ENCODE data around the gene COL8A1. TPM values are rescaled to one million over a fixed set of nuclear protein-coding genes. Genes with fewer than 3 reads are reported as not detected.

Gene COL8A1
- total RNA-seq, 2 experiments from 2014 or later = not detected

DNA sequence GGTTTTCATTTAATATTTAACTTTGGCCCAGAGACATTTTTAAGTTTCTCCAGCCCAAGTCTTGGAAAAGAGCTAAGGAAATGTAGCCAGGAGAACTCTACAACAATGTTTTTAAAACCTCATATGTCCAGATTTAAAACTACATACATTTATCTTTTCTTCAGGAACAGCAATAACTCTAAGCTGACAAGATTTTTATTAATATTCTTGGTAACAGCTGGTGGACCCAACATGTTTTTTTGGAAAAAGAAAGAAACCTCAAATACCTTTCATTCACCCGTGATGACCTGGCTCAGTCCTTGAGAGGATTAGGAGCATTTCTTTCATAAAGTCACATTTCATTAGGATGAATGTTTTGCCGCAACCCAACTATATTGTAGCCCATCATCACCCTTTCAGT is 128.9 kb downstream of the COL8A1 start:
- intact Hi-C loops (cut with DNase I, micrococcal nuclease) = no loop called here
- ATAC-seq (no peak), DNase-seq (no peak)
- Mint-ChIP-seq H3K4me3 (no peak overlapping the region), H3K27me3 (peaks cover 2% of the 10 kb centered on the region), H3K9me3 (ENCODE audit: low read depth) (no peaks in the 10 kb centered on the region), H3K4me1 (no peaks in the 10 kb centered on the region), H3K27ac (no peak overlapping the region), H3K36me3 (ENCODE audit: low read depth) (no peaks in the 10 kb centered on the region)
- POLR2A ChIA-PET = no interaction called here
- CTCF ChIA-PET = interaction anchor here (0.5 to 1.2 kb wide), 2 partner anchors 13 to 20 kb away, joined by 3 read pairs; no protein-coding TSS in a partner anchor

DNA sequence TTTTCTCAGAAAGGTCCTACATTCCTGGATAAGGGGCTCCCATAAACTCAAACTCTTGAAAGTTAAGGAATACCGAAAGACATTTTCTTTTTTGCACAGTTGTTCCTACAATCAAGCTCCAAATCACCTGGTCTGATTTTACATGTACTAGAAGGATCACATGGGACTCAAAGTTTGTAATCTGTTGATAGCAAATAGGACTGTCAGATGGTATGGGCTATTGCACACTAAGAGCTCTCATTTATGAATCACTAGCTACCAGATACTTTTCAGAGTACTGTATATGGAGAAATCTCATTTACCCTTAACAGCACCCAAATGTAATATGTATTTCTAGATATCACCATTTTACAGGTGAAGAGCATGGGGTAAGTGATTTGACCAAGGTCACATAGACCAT is 129.7 kb downstream of the COL8A1 start:
- ATAC-seq = no peak

DNA sequence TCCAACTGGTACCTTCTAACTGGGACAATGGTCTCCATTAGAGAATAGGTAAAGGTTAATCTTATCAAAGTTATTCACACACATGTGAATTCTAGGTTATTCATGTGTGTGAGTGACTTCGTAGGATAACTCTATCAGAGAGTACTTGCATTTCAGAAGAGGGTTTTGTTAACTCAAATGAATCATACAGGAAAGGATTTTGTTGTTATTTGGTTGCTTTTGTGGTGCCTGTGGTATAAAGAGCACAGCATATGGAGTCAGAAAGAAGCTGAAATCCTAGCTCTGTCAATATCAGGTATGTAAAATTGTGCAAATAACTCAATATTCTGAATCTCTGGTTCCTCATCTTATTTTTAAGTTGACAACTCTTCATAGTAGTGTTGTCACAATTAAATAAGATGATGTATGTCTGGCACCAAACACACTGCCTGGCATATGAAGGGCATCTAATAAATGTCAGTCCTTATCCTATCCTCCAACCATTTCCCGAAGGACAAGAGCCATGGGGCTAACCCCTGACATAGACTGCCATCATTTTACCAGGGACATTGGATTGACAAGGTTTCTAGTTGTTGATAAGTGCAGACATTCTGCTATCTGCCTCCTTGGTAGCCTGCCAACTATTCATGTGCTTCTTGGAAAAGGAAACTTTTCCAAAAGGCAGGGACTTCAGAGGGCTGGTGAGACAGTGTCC is 130.6 kb downstream of the COL8A1 start:
- CTCF ChIA-PET = interaction anchor here (0.5 to 1.2 kb wide), 2 partner anchors 12 to 655 kb away, joined by 3 to 4 read pairs; no protein-coding TSS in a partner anchor
- no peaks in the 10 kb centered on the region for H3K4me1 Mint-ChIP-seq
- H3K36me3 Mint-ChIP-seq (ENCODE audit: low read depth) = no peaks in the 10 kb centered on the region
- ATAC-seq (no peak), DNase-seq (no peak)
- POLR2A ChIA-PET = no interaction called here
- H3K4me3 Mint-ChIP-seq = no peak overlapping the region
- H3K27ac Mint-ChIP-seq = no peak overlapping the region
- no peaks in the 10 kb centered on the region for H3K27me3 Mint-ChIP-seq
- no peaks in the 10 kb centered on the region for H3K9me3 Mint-ChIP-seq (ENCODE audit: low read depth)
- intact Hi-C loops (cut with DNase I, micrococcal nuclease) = no loop called here

More for the DNA sequence above, 129.7 kb downstream of the COL8A1 start:
- Mint-ChIP-seq H3K27me3 (no peaks in the 10 kb centered on the region), H3K4me1 (no peaks in the 10 kb centered on the region), H3K27ac (no peak overlapping the region), H3K4me3 (no peak overlapping the region), H3K36me3 (ENCODE audit: low read depth) (no peaks in the 10 kb centered on the region), H3K9me3 (ENCODE audit: low read depth) (no peaks in the 10 kb centered on the region)
- ChIA-PET POLR2A (no interaction called here), CTCF (interaction anchor here (0.5 to 1.2 kb wide), 2 partner anchors 11 to 654 kb away, joined by 3 to 4 read pairs; no protein-coding TSS in a partner anchor)
- no peak for DNase-seq
- intact Hi-C loops (cut with DNase I, micrococcal nuclease) = no loop called here

DNA sequence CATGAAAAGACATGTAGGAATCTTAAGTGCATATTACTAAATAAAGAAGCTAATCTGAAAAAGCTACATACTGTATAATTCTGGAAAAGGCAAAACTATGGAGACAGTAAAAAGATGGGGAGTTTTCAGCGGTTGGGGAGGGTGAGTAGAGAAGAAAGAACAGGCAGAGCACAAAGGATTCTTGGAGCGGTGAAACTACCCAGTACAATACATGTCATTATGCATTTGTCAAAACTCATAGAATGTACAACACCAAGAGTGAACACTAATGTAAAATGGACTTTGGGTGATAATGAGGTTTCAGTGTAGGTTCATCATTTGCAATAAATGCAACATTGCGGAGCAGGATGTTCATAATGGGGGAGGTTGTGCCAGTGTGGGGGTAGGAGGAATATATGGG is 133.8 kb downstream of the COL8A1 start:
- Mint-ChIP-seq H3K27ac (no peak overlapping the region), H3K27me3 (peaks cover 6% of the 10 kb centered on the region), H3K4me1 (peaks cover 2% of the 10 kb centered on the region), H3K36me3 (ENCODE audit: low read depth) (no peaks in the 10 kb centered on the region), H3K4me3 (no peak overlapping the region), H3K9me3 (ENCODE audit: low read depth) (no peaks in the 10 kb centered on the region)
- intact Hi-C loops (cut with DNase I, micrococcal nuclease) = no loop called here
- DNase-seq (no peak), ATAC-seq (no peak)
- ChIA-PET CTCF (no interaction called here), POLR2A (no interaction called here)

DNA sequence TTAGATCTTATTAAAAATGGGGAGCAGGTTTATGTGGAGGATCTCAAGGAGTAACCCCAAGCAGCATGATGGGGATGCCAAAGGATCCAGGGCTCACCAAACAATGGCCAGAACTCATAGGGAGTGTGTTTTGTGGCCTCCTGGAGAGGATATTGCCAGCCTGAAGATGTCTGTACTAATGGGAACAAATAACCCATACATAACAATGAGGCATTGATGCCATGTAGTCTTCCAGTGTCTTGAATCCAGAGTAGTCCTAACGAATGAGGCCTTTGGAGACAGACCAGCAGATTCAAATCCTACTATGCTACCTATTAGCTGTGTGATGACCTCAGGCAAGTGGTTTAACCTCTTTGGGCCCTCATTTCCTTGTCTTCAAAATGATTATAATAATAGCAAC is 134.3 kb downstream of the COL8A1 start:
- DNase-seq (no peak), ATAC-seq (no peak)
- CTCF ChIA-PET = no interaction called here
- POLR2A ChIA-PET = no interaction called here
- Mint-ChIP-seq H3K27ac (no peak overlapping the region), H3K4me1 (peaks cover 2% of the 10 kb centered on the region), H3K36me3 (ENCODE audit: low read depth) (no peaks in the 10 kb centered on the region), H3K27me3 (peaks cover 9% of the 10 kb centered on the region), H3K4me3 (no peak overlapping the region), H3K9me3 (ENCODE audit: low read depth) (no peaks in the 10 kb centered on the region)
- intact Hi-C loops (cut with DNase I, micrococcal nuclease) = no loop called here

DNA sequence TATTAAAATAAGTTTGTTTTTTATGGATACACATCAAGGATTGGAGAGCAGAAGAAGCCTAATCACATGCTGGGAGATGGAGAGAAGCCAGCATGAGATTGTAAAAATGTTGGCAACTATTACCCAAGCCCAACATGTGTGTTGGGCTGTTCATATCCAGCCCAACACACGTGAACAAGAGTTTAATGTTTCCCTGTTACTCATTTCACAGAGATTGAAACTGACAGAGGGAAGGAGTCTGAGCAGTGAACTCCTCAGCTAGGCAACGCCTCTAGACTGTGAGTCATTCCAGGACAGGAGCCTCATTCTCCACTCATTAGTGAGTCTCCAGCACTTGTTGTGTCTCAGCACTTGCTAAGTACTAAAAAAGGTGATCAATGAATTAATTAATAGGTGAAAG is 136.1 kb downstream of the COL8A1 start:
- Mint-ChIP-seq H3K4me3 (no peak overlapping the region), H3K36me3 (ENCODE audit: low read depth) (no peaks in the 10 kb centered on the region), H3K9me3 (ENCODE audit: low read depth) (no peaks in the 10 kb centered on the region), H3K27me3 (peaks cover 15% of the 10 kb centered on the region), H3K4me1 (peaks cover 2% of the 10 kb centered on the region), H3K27ac (no peak overlapping the region)
- CTCF ChIA-PET = no interaction called here
- ATAC-seq = peak; percentile 91
- DNase-seq = peak; percentile 26
- POLR2A ChIA-PET = no interaction called here
- intact Hi-C loops (cut with DNase I, micrococcal nuclease) = no loop called here

DNA sequence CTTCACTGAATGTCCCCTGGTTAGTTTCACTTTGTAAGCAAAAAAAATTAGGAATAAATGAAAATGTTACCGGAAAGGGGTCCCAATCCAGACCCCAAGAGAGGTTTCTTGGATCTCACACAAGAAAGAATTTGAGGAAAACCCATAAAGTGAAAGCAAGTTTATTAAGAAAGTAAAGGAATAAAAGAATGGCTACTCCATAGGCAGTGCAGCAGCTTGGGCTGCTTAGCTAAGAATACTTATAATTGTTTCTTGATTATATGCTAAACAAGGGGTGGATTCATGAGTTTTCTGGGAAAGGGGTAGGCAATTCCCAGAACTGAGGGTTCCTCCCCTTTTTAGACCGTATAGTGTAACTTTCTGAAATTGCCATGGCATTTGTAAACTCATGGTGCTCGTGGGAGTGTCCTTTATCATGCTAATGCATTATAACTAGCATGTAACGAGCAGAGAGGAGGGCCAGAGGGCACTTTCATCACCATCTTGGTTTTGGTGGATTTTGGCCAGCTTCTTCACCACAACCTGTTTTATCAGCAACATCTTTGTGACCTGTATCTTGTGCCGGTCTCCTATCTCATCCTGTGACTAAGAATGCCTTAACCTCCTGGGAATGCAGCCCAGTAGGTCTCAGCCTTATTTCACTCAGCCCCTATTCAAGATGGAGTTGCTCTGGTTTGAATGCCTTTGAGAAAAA is 138.3 kb downstream of the COL8A1 start:
- ChIA-PET POLR2A (no interaction called here), CTCF (interaction anchor here (0.8 kb wide), 1 partner anchor 30 kb away, joined by 4 read pairs; no protein-coding TSS in a partner anchor)
- DNase-seq (no peak), ATAC-seq (no peak)
- H3K4me1 Mint-ChIP-seq = peaks cover 7% of the 10 kb centered on the region
- no peak overlapping the region for H3K27ac Mint-ChIP-seq
- intact Hi-C loops (cut with DNase I, micrococcal nuclease) = no loop called here
- no peak overlapping the region for H3K4me3 Mint-ChIP-seq
- peaks cover 28% of the 10 kb centered on the region for H3K27me3 Mint-ChIP-seq
- H3K36me3 Mint-ChIP-seq (ENCODE audit: low read depth) = no peaks in the 10 kb centered on the region
- no peaks in the 10 kb centered on the region for H3K9me3 Mint-ChIP-seq (ENCODE audit: low read depth)

DNA sequence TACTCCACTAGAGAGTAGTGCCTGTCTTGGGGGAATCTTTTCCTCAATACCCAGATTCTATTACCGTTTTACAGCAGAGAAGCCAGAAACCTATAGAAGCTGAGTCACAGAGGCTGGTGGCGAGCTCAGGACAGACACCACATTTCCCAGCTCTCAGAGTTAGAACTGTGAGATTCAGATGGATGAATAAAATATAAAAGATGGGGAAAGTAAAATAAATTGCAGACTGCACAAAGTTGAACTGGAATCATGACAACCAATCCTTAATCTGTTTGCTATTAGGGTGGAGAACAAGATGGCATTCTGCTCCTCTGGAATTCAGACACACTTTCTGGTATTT is 138.8 kb downstream of the COL8A1 start:
- peaks cover 29% of the 10 kb centered on the region for H3K27me3 Mint-ChIP-seq
- ChIA-PET CTCF (no interaction called here), POLR2A (no interaction called here)
- DNase-seq (no peak), ATAC-seq (no peak)
- intact Hi-C loops (cut with DNase I, micrococcal nuclease) = no loop called here
- no peaks in the 10 kb centered on the region for H3K9me3 Mint-ChIP-seq (ENCODE audit: low read depth)
- peaks cover 7% of the 10 kb centered on the region for H3K4me1 Mint-ChIP-seq
- no peaks in the 10 kb centered on the region for H3K36me3 Mint-ChIP-seq (ENCODE audit: low read depth)
- H3K4me3 Mint-ChIP-seq = no peak overlapping the region
- H3K27ac Mint-ChIP-seq = no peak overlapping the region

DNA sequence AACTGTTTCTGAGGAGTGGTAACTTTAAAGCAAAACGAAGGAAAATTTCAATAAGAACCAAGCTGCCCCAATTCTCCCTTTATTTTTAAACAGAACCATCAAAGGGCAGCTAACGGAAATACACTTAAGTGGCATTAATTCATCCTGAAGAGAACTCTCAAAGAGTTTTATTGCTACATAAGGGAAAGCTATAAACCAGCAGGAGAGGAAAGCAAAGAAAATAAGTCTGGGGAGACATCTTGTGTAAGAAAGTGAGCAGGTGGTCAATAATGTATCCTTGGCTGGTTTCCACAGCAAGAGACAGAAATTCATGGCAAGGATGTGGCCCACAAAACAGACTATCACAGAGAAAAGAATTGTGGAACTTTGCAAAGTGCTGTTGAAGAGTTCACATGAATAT is 139.3 kb downstream of the COL8A1 start:
- intact Hi-C loops (cut with DNase I, micrococcal nuclease) = no loop called here
- Mint-ChIP-seq H3K4me1 (peaks cover 7% of the 10 kb centered on the region), H3K36me3 (ENCODE audit: low read depth) (no peaks in the 10 kb centered on the region), H3K27me3 (peaks cover 29% of the 10 kb centered on the region), H3K9me3 (ENCODE audit: low read depth) (no peaks in the 10 kb centered on the region), H3K27ac (no peak overlapping the region), H3K4me3 (no peak overlapping the region)
- ATAC-seq (no peak), DNase-seq (no peak)
- ChIA-PET POLR2A (no interaction called here), CTCF (no interaction called here)

DNA sequence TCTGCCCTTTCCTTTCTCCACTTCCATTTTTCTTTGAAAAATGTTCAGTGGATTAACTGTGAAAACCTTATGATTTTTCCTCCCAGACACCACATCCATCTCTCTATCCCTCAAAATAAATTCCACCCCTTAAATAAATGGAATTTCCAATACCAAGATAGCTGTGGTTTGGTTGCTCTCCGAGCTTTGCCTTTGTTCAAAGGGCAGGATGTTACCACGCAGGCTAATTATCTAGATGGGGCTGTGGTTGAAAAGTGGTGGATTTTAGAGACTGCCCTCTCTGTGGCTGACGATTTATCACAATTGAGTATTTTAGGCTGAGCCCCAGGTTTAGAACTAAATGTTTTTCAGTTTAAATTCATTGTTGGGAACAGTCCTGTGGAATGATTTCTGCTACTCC is 142.4 kb downstream of the COL8A1 start:
- Mint-ChIP-seq H3K36me3 (ENCODE audit: low read depth) (no peaks in the 10 kb centered on the region), H3K4me1 (peaks cover 5% of the 10 kb centered on the region), H3K9me3 (ENCODE audit: low read depth) (no peaks in the 10 kb centered on the region), H3K4me3 (no peak overlapping the region), H3K27me3 (peaks cover 29% of the 10 kb centered on the region), H3K27ac (no peak overlapping the region)
- POLR2A ChIA-PET = no interaction called here
- DNase-seq = no peak
- intact Hi-C loops (cut with DNase I, micrococcal nuclease) = no loop called here
- CTCF ChIA-PET = interaction anchor here (0.6 kb wide), 1 partner anchor 388 kb away, joined by 3 read pairs; no protein-coding TSS in a partner anchor
- no peak for ATAC-seq

DNA sequence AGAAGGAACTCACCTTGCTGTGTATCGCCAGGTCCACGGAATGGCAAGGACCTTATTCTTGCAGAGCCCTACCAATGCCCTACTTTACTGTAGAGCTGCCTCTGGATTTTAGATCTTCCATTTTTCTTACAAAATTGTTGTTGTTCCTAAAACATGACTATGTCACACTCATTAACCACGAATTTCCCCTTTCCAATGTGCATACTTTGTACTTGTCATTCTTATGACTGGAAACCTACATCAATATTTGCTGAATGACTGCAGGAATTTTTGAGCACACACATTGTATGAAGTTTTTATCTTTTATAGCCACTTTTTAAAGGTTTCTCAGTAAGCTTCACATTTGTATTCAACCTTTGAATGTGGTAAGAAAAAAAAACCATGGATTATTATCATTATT is 143.4 kb downstream of the COL8A1 start:
- H3K27me3 Mint-ChIP-seq = peaks cover 25% of the 10 kb centered on the region
- peaks cover 5% of the 10 kb centered on the region for H3K4me1 Mint-ChIP-seq
- CTCF ChIA-PET = interaction anchor here (1.0 kb wide), 2 partner anchors 10 to 27 kb away, joined by 3 to 5 read pairs; no protein-coding TSS in a partner anchor
- intact Hi-C loops (cut with DNase I, micrococcal nuclease) = no loop called here
- H3K27ac Mint-ChIP-seq = no peak overlapping the region
- no peak for ATAC-seq
- POLR2A ChIA-PET = no interaction called here
- H3K4me3 Mint-ChIP-seq = no peak overlapping the region
- no peaks in the 10 kb centered on the region for H3K9me3 Mint-ChIP-seq (ENCODE audit: low read depth)
- DNase-seq = no peak
- H3K36me3 Mint-ChIP-seq (ENCODE audit: low read depth) = no peaks in the 10 kb centered on the region

DNA sequence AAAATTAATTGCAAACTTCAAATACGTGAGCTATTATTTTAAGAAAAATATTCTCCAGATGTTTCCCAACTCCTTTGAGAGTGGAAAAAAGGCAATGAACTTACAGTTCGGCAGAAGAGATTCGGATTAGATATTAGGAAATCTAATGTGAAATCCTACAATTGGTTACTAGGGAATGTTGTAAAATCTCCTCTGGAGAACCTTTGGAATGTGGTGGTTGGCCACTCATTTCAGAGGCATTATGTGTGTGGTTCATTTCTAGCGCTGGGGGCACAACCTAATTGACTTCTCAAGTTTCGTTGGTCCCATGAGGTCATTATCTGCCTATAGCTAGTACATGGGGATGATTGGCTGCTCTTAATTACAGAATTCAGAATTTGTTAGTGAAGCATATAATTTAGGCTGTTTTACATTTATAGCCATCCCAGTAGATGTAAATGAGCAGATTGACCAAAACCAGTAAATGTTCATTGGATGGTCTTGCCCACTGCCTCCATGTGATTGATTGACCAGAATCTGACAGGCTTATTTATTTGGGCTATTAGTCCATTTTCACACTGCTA is 144.7 kb downstream of the COL8A1 start:
- Mint-ChIP-seq H3K4me1 (peaks cover 5% of the 10 kb centered on the region), H3K27me3 (peaks cover 16% of the 10 kb centered on the region), H3K4me3 (no peak overlapping the region), H3K27ac (no peak overlapping the region), H3K9me3 (ENCODE audit: low read depth) (no peaks in the 10 kb centered on the region), H3K36me3 (ENCODE audit: low read depth) (no peaks in the 10 kb centered on the region)
- intact Hi-C loops (cut with DNase I, micrococcal nuclease) = no loop called here
- ATAC-seq (no peak), DNase-seq (no peak)
- POLR2A ChIA-PET = interaction anchor here (0.6 kb wide), 1 partner anchor 1320 kb away, joined by 3 read pairs; no protein-coding TSS in a partner anchor
- CTCF ChIA-PET = interaction anchor here (0.7 to 1.1 kb wide), 2 partner anchors 10 to 968 kb away, joined by 3 to 4 read pairs; no protein-coding TSS in a partner anchor

Measured in activated CD4-positive, alpha-beta T cell treated with anti-CD3 and anti-CD28 coated beads for 36 hours (primary cell).